GM19463 (cell line): ENCODE data around the gene DACT3.
A peak's percentile ranks its signal among the peaks of the same experiment; 100 is the strongest.

Experiments
- ATAC-seq: cut with Tn5 transposase; IDR thresholded peaks from one replicate; pipeline ENCODE4 v1.9.1; 2021; ENCODE audit warnings: mild to moderate bottlenecking, moderate library complexity; ENCODE audit not compliant: unreplicated experiment

DACT3 gene

GRCh38 chr19:46601318-46602224 is 59.4 kb downstream of the DACT3 start, which contains the start of gene CALM3:
Gene CALM3, plus strand, starts transcription at chr19:46601330. Its CDS starts 105 bp downstream, at chr19:46601435.
- no peak for ATAC-seq

GRCh38 chr19:46600384-46601317 is 60.3 kb downstream of the DACT3 start:
- peak; percentile 75 for ATAC-seq

GRCh38 chr19:46599716-46600373 is 61.1 kb downstream of the DACT3 start:
- ATAC-seq: no peak

GRCh38 chr19:46598372-46598917 is 62.5 kb downstream of the DACT3 start:
- ATAC-seq: no peak
